Activated gamma-delta T cell (primary cell): Measurements from ENCODE around the gene THAP3.

Source experiments
- DNase-seq: peaks from one replicate; lab custom pipeline; 2025; lab: John Stamatoyannopoulos, UW

THAP3 gene

GRCh38 chr1:6612641-6613360 lies 11.9 kb upstream of the THAP3 start:
- no peak for DNase-seq

GRCh38 chr1:6613361-6614018 lies 11.2 kb upstream of the THAP3 start, which contains the start of gene PHF13:
Gene PHF13 (plus strand): TSS chr1:6613731. CDS start chr1:6614067, 336 bp downstream.
- peak; percentile 99 for DNase-seq

- peak; percentile 51 for DNase-seq
Measured at GRCh38 chr1:6614019-6614928, 10.4 kb upstream of the THAP3 start.

- DNase-seq = peak; percentile 32
Measured at GRCh38 chr1:6614929-6615785, 9.5 kb upstream of the THAP3 start.

GRCh38 chr1:6619045-6619444 lies 5.6 kb upstream of the THAP3 start:
- DNase-seq = no peak

GRCh38 chr1:6621429-6622391 lies 3.0 kb upstream of the THAP3 start:
- DNase-seq = no peak

GRCh38 chr1:6622396-6623152 lies 2.1 kb upstream of the THAP3 start:
- DNase-seq = no peak

- no peak for DNase-seq
Measured at GRCh38 chr1:6623269-6623965, 1.3 kb upstream of the THAP3 start.

GRCh38 chr1:6625584-6626149 lies 999 bp downstream of the THAP3 start:
- no peak for DNase-seq

GRCh38 chr1:6627031-6627430 lies 2.4 kb downstream of the THAP3 start:
- DNase-seq = no peak

- DNase-seq = no peak
Measured at GRCh38 chr1:6627841-6628545, 3.3 kb downstream of the THAP3 start.

- DNase-seq = no peak
Measured at GRCh38 chr1:6628971-6629479, 4.4 kb downstream of the THAP3 start.

- no peak for DNase-seq
Measured at GRCh38 chr1:6630027-6630426, 5.4 kb downstream of the THAP3 start.

- DNase-seq = no peak
Measured at GRCh38 chr1:6631058-6631457, 6.4 kb downstream of the THAP3 start.

GRCh38 chr1:6632588-6633514 lies 8.2 kb downstream of the THAP3 start:
- DNase-seq = no peak

GRCh38 chr1:6634371-6635052 lies 9.8 kb downstream of the THAP3 start:
- no peak for DNase-seq
